C4-2B (cell line): ENCODE results near the gene NT5C2.

Experiments
- ZFX ChIP-seq: fragments of 450-650 bp; IDR thresholded peaks from 2 replicates; pipeline ENCODE4 v1.6.1; 2017
- TF ChIP-seq, protein P1 (sequence below): fragments of 450-650 bp; conservative IDR thresholded peaks from 2 replicates; pipeline ENCODE4 v1.5.1; 2017; ENCODE audit warnings: mild to moderate bottlenecking

DNA sequence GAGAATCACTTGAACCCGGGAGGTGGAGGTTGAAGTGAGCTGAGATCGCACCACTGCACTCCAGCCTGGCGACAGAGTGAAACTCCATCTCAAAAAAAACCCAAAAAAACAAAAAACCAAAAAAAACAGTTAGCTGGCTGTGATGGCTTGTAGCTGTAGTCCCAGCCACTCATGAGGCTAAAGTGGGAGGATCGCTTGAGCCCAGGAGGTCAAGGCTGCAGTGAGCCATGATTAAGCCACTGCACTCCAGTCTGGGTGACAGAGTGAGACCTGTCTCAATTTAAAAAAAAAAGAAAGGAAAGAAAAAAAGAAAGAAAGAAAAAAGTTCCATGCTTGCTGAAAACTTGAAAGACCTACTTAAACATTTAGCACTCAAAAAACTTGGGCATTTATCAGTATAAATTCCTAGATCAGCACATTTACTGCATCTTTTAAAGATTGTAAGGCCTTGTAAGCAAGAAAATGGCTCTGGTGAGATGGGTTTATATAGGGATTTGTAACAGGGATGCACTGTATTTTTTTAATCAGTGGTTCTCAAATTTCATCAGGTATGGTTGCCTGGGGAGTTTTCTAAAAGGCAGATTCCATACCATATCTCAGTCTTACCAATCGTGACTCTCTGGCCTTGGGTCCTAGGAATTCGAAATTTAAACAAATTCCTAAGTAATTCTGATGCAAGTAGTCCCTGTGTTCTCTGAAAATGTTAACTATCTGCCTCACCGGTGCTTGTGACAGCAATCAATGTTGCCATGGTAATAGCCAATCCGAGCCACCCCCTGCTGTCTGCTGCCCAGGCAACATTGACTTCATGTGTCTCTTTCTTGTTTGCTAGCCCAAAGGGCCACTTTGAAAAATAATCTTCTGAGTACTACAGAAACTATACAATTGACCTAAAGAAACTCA, 11.5 kb upstream of the NT5C2 start:
- TF ChIP-seq, protein P1, sequence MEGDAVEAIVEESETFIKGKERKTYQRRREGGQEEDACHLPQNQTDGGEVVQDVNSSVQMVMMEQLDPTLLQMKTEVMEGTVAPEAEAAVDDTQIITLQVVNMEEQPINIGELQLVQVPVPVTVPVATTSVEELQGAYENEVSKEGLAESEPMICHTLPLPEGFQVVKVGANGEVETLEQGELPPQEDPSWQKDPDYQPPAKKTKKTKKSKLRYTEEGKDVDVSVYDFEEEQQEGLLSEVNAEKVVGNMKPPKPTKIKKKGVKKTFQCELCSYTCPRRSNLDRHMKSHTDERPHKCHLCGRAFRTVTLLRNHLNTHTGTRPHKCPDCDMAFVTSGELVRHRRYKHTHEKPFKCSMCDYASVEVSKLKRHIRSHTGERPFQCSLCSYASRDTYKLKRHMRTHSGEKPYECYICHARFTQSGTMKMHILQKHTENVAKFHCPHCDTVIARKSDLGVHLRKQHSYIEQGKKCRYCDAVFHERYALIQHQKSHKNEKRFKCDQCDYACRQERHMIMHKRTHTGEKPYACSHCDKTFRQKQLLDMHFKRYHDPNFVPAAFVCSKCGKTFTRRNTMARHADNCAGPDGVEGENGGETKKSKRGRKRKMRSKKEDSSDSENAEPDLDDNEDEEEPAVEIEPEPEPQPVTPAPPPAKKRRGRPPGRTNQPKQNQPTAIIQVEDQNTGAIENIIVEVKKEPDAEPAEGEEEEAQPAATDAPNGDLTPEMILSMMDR: no peak
- TF ChIP-seq ZFX: no peak
